Stomach smooth muscle (tissue), 2 donors: Measurements from ENCODE around the gene ARFGAP2.
A peak's percentile ranks its signal among the peaks of the same experiment; 100 is the strongest.
"Not testable (repeated sequence)": the region's sequence is repeated elsewhere in the genome, so short reads cannot be mapped to it uniquely, and the experiment has no call there.

Source experiments
- H3K27ac ChIP-seq: one replicate; pipeline ENCODE4 v1.7.0; 2013; ENCODE audit warnings: mild to moderate bottlenecking, low read length, inconsistent platforms
- H3K27me3 ChIP-seq, 2 donors: one replicate each; pipeline ENCODE4 v1.7.0; 2013; ENCODE audit warnings: low read length in 2 of 2; ENCODE audit not compliant: insufficient read depth in 2 of 2, control insufficient read depth in 1 of 2
- H3K36me3 ChIP-seq, 2 donors: one replicate each; pipeline ENCODE4 v1.7.0; 2013; ENCODE audit warnings: low read length in 2 of 2; ENCODE audit not compliant: control insufficient read depth in 2 of 2, insufficient read depth in 2 of 2
- H3K4me1 ChIP-seq: one replicate; pipeline ENCODE4 v1.7.0; 2013; ENCODE audit warnings: low read length; ENCODE audit not compliant: control insufficient read depth, insufficient read depth
- H3K4me3 ChIP-seq, 2 donors: one replicate each; pipeline ENCODE4 v1.7.0; 2013; ENCODE audit warnings: low read length in 2 of 2
- H3K9ac ChIP-seq, 2 donors: one replicate each; pipeline ENCODE4 v1.7.0; 2013; ENCODE audit warnings: low read length in 2 of 2, mild to moderate bottlenecking in 1 of 2
- H3K9me3 ChIP-seq, 2 donors: one replicate each; pipeline ENCODE4 v1.7.0; 2013; ENCODE audit warnings: low read length in 2 of 2; ENCODE audit not compliant: control insufficient read depth in 2 of 2
- donor health status: healthy.
- donor health status: Pancreatic carcinoma.

Gene ARFGAP2

DNA sequence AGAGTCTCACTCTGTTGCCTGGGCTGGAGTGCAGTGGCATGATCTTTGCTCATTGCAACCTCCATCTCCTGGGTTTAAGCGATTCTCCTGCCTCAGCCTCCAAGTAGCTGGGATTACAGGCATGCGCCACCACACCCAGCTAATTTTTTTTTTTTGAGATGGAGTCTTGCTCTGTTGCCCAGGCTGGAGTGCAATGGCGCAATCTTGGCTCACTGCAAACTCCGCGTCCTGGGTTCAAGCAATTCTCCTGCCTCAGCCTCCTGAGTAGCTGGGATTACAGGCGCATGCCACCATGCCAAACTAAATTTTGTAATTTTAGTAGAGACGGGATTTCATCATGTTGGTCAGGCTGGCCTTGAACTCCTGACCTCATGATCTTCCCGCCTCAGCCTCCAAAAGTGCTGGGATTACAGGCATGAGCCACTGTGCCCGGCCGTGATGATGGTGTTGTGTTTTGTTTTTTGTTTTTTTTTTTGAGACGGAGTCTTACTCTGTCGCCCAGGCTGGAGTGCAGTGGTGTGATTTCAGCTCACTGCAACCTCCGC lies 31.4 kb upstream of the ARFGAP2 start:
- H3K27ac ChIP-seq, H3K9ac ChIP-seq, H3K36me3 ChIP-seq, H3K4me1 ChIP-seq, H3K4me3 ChIP-seq, H3K9me3 ChIP-seq, H3K27me3 ChIP-seq: not testable (repeated sequence)

DNA sequence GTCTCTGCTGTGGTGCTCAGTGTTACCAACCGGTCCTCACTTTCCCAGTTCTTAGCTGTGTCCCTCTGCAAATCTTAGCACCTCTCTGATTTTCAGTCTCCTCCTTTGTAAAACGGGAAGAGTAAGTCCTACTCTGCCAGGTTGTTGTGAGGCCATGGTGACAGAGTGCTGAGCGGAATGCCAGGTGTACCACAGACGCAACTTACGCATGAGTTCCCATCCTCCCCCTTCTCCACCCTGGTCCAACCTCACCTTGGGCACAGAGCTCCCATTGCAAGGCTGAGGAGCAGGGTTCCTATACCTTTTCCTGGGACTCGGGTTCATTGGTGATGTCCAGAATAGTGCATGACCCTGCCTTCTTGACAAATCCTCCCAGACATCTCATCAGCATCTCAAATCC lies 30.8 kb upstream of the ARFGAP2 start:
- no peaks in the 10 kb centered on the region for H3K36me3 ChIP-seq
- H3K4me1 ChIP-seq: peaks cover 4% of the 10 kb centered on the region
- H3K4me3 ChIP-seq: no peak overlapping the region
- no peaks in the 10 kb centered on the region for H3K9me3 ChIP-seq
- no peak overlapping the region for H3K27ac ChIP-seq
- H3K9ac ChIP-seq: no peak overlapping the region
- no peaks in the 10 kb centered on the region for H3K27me3 ChIP-seq

DNA sequence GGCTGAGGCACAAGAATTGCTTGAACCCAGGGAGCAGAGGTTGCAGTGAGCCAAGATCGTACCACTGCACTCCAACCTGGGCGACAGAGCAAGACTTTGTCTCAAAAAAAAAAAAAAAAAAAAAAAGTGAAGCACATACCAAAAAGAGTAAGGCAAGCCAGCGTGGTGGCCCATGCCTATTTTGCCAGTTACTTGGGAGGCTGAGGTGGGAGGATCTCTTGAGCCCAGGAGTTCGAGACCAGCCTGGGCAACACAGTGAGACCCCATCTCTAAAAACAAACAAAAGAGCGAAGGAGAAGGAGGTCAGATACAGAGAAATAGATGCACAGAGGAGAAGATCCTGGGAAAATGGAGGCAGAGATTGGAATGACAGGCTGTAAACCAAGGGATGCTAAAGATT lies 29.9 kb upstream of the ARFGAP2 start:
- not testable (repeated sequence) for H3K36me3 ChIP-seq, H3K4me1 ChIP-seq, H3K4me3 ChIP-seq, H3K9me3 ChIP-seq, H3K27ac ChIP-seq, H3K27me3 ChIP-seq, H3K9ac ChIP-seq

DNA sequence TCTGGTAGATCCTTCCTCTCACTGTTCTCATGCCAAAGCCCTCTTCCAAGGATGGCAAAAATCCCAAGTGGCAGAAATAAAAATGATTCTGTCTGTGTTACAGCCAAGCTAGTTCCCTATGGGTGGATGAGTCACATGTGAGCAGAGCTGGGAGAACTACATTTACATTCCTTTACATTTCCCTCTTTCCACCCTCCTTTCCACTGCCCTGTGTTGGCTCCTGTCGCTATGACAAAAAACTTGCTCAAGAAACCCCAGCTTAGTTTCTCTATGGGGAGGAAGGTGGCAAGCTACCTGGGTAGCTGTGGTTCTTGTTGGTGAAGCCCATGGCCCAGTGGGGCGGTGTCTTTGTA lies 27.9 kb upstream of the ARFGAP2 start:
- Histone ChIP-seq H3K27ac (peak overlapping the region; percentile 12), H3K36me3 (no peaks in the 10 kb centered on the region)

DNA sequence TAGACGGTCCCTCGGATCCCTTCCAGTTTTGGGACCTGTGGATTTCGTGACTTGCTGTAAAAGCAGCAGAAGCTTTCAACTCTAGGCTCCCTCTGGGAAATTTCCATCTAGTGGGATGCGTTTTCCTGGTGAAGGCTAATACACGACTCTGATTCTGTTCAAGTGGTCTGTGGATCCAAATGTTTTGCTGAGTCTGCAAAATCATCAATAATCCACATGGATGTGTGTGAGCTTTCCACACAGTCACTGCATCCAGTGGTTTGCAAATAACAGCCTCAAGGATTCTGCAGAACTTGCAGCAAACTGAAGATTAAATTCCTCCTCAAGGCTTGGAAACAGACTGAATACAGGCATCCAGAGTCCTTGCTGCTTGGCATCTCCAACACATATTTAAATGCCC lies 25.9 kb upstream of the ARFGAP2 start:
- H3K9ac ChIP-seq: no peak overlapping the region
- no peaks in the 10 kb centered on the region for H3K36me3 ChIP-seq
- no peaks in the 10 kb centered on the region for H3K9me3 ChIP-seq
- H3K4me3 ChIP-seq: no peak overlapping the region
- H3K4me1 ChIP-seq: peaks cover 4% of the 10 kb centered on the region
- H3K27ac ChIP-seq: no peak overlapping the region
- H3K27me3 ChIP-seq: no peaks in the 10 kb centered on the region

More for the DNA sequence above, 27.9 kb upstream of the ARFGAP2 start:
- Histone ChIP-seq H3K27me3 (no peaks in the 10 kb centered on the region), H3K4me3 (peak overlapping the region in 1 of 2 donors; percentile 31), H3K9me3 (no peaks in the 10 kb centered on the region), H3K4me1 (peaks cover 4% of the 10 kb centered on the region), H3K9ac (no peak overlapping the region)

DNA sequence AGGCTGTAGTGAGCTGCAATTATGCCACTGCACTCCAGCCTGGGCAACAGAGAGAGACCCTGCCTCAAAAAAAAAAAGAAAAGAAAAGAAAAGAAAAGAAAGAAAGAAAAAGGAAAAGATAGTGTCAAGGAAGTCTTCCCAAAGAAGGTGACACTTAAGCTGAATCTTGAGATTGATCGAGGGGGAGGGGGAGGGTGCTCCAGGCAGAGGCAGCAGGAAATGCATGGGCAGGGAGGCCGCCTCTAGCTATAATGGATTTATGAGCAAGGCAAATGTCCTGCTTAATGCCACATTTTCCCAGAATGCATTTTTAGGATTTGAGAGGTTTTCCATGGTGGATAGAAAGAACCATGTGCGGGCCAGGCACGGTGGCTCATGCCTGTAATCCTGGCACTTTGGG lies 24.3 kb upstream of the ARFGAP2 start:
- H3K27ac ChIP-seq: no peak overlapping the region
- H3K4me3 ChIP-seq: no peak overlapping the region
- peaks cover 4% of the 10 kb centered on the region for H3K4me1 ChIP-seq
- no peaks in the 10 kb centered on the region for H3K9me3 ChIP-seq
- H3K36me3 ChIP-seq: no peaks in the 10 kb centered on the region
- no peak overlapping the region for H3K9ac ChIP-seq
- H3K27me3 ChIP-seq: no peaks in the 10 kb centered on the region

DNA sequence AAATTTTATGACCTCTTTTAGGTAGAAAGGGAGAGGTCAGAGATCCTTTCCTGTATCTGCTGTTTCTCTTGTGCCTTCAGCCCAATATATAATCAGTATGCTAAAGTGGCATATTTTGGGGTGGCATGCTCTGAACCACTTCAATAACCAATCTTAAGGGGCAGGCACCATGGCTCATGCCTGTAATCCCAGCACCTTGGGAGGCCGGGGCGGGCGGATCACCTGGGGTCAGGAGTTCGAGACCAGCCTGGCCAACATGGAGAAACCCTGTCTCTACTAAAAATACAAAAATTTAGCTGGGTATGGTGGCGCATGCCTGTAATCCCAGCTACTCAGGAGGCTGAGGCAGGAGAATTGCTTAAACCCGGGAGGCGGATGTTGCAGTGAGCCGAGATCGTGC lies 21.5 kb upstream of the ARFGAP2 start:
- H3K9ac ChIP-seq, H3K36me3 ChIP-seq, H3K27ac ChIP-seq, H3K27me3 ChIP-seq, H3K4me1 ChIP-seq, H3K4me3 ChIP-seq, H3K9me3 ChIP-seq: not testable (repeated sequence)

DNA sequence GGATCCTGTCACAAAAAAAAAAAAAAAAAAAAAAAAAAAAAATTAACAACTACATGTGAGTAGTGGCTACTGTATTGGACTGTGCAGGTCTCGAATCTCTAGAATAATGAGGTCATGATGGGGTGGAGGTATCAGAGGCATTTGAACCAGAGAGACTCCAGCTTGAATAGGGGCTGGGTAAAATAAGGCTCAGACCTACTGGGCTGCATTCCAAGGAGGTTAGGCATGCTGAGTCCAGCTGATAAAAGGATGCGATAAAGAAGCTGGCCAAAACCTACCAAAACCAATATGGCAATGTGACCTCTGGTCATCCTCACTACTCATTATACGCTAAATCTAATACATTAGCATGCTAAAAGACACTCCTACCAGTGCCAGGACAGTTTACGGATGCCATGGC lies 15.4 kb upstream of the ARFGAP2 start:
- Histone ChIP-seq H3K4me3 (no peak overlapping the region), H3K27ac (no peak overlapping the region), H3K9me3 (no peaks in the 10 kb centered on the region), H3K9ac (no peak overlapping the region), H3K4me1 (peaks cover 25% of the 10 kb centered on the region), H3K27me3 (no peaks in the 10 kb centered on the region), H3K36me3 (no peaks in the 10 kb centered on the region)

DNA sequence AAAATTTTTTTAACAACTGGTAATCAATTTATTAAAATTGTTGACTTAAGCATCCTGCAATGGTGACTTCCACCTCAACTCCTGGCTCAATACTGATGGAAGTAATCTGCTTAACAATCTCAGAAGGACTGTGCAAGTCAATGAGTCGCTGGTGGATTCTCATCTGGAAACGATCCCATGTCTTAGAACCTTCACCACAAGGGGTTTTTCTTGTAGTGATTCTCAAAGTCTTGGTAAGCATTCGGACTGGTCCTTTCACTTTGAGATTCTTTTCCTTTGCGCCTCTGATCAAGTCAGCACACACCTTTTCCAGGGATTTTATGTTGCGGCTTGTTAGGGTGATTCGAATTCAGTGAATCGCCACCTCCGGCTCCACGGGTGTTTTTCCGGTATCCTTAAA lies 14.5 kb upstream of the ARFGAP2 start:
- peaks cover 32% of the 10 kb centered on the region for H3K4me1 ChIP-seq
- not testable (repeated sequence) for H3K9me3 ChIP-seq, H3K27ac ChIP-seq, H3K36me3 ChIP-seq, H3K27me3 ChIP-seq, H3K4me3 ChIP-seq, H3K9ac ChIP-seq

DNA sequence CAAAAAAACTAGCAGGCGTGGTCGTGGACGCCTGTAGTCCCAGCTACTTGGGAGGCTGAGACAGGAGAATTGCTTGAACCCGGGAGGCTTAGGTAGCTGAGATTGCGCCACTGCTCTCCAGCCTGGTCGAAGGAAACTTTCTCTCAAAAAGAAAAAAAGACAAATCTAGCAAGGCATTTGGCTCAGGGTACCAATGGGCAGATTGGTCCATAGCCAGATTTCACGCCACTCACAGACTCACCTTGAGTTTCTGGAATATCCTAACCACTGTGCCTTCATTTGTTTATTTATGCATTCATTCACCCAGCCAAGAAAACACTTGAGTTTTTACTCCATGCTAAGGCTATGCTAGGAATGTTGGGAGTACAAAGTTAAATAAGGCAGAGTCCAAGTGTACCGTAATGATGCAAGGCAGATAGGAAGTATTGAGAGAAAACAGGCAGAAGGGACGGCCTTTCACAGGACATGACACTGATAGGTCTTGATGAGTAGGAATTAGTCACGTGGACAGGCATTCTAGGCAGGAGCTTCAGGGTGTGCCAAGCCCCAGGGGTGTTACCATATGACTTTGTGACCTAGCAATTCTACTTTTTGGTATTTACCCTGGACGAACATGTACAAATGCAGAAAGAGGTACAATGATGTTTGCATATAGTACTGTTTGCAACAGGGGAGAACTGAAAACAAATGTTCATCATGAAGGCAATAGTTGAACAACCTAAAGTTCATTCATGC lies 12.6 kb upstream of the ARFGAP2 start:
- H3K4me1 ChIP-seq: peaks cover 46% of the 10 kb centered on the region
- H3K27ac ChIP-seq: peak overlapping the region; percentile 46
- H3K4me3 ChIP-seq: no peak overlapping the region
- H3K9ac ChIP-seq: no peak overlapping the region
- H3K36me3 ChIP-seq: no peaks in the 10 kb centered on the region
- no peaks in the 10 kb centered on the region for H3K27me3 ChIP-seq
- H3K9me3 ChIP-seq: no peaks in the 10 kb centered on the region

DNA sequence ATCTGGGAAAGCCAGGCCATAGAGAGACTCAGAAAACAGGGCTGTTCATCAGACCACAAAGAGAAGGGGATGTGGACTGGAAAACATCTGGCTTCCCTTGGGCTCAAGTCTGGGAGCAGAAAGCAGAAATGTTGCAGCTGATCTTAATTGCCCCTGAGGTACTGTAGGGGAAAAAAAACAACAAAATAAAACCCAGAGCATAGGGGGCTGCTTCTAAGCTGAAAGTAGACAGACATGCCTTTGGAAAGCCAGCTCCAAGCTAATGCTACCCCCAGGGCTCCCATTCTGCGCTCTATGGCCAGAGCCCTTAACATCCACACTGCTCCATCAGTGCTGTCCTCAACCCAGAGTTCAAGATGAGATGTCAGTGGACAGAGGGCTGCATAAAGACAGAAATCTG lies 11.6 kb upstream of the ARFGAP2 start:
- H3K27ac ChIP-seq: peak overlapping the region; percentile 93
- H3K4me3 ChIP-seq: no peak overlapping the region
- H3K9me3 ChIP-seq: no peaks in the 10 kb centered on the region
- peak overlapping the region; percentile 58 to 68 for H3K9ac ChIP-seq
- H3K36me3 ChIP-seq: no peaks in the 10 kb centered on the region
- H3K27me3 ChIP-seq: no peaks in the 10 kb centered on the region
- peaks cover 56% of the 10 kb centered on the region for H3K4me1 ChIP-seq
